H4 (cell line): Measurements from ENCODE around the gene USP43. TPM values are rescaled to one million over a fixed set of nuclear protein-coding genes. Genes with fewer than 3 reads are reported as not detected.
"Not testable (repeated sequence)": the region's sequence is repeated elsewhere in the genome, so short reads cannot be mapped to it uniquely, and the experiment has no call there.

Experiments used
- DNase-seq: peaks from one replicate; pipeline ENCODE4 v3.0.0-alpha.2; 2015; ENCODE audit warnings: low spot score
- total RNA-seq: library from RNA; depleted of rRNA; stranded (reverse); fragments of >200 nt; shearing (Covaris generic); gene quantifications from 2 replicates; pipeline ENCODE4 v1.2.3, GENCODE V29; 2014; rRNA removed

Gene USP43
- 0.56 TPM in 1 of 2 replicates, not detected in the other for total RNA-seq

- no peak for DNase-seq
Observed at GRCh38 chr17:9644910-9645751, at the start of gene USP43. TSS of gene USP43 (plus strand) at chr17:9645517. CDS start at chr17:9645633, 116 bp downstream.

- not testable (repeated sequence) for DNase-seq
Observed at GRCh38 chr17:9597638-9598037, 47.7 kb upstream of the USP43 start.

GRCh38 chr17:9598661-9599060 is 46.7 kb upstream of the USP43 start:
- no peak for DNase-seq

GRCh38 chr17:9604583-9604982 is 40.7 kb upstream of the USP43 start:
- not testable (repeated sequence) for DNase-seq

GRCh38 chr17:9606453-9606852 is 38.9 kb upstream of the USP43 start:
- DNase-seq: no peak

- DNase-seq: not testable (repeated sequence)
Observed at GRCh38 chr17:9607058-9607457, 38.3 kb upstream of the USP43 start.

GRCh38 chr17:9611557-9611956 is 33.8 kb upstream of the USP43 start:
- DNase-seq: no peak

GRCh38 chr17:9612006-9612405 is 33.3 kb upstream of the USP43 start:
- DNase-seq: no peak

- DNase-seq: no peak
Observed at GRCh38 chr17:9615486-9615885, 29.8 kb upstream of the USP43 start.

GRCh38 chr17:9622961-9623360 is 22.4 kb upstream of the USP43 start:
- DNase-seq: no peak

GRCh38 chr17:9628509-9628908 is 16.8 kb upstream of the USP43 start:
- DNase-seq: no peak

- DNase-seq: no peak
Observed at GRCh38 chr17:9632741-9633140, 12.6 kb upstream of the USP43 start.

GRCh38 chr17:9635340-9635739 is 10.0 kb upstream of the USP43 start:
- DNase-seq: no peak

- DNase-seq: no peak
Observed at GRCh38 chr17:9636501-9636900, 8.8 kb upstream of the USP43 start.

GRCh38 chr17:9640388-9640787 is 4.9 kb upstream of the USP43 start:
- DNase-seq: not testable (repeated sequence)

GRCh38 chr17:9643611-9644010 is 1.7 kb upstream of the USP43 start:
- DNase-seq: no peak

GRCh38 chr17:9645851-9646545 is 681 bp downstream of the USP43 start:
- DNase-seq: no peak

GRCh38 chr17:9646546-9646885 is 1.2 kb downstream of the USP43 start:
- DNase-seq: no peak

- no peak for DNase-seq
Observed at GRCh38 chr17:9647014-9647413, 1.7 kb downstream of the USP43 start.

GRCh38 chr17:9648521-9649110 is 3.3 kb downstream of the USP43 start:
- DNase-seq: no peak

GRCh38 chr17:9658593-9659211 is 13.4 kb downstream of the USP43 start:
- DNase-seq: peak; percentile 21

GRCh38 chr17:9661027-9661426 is 15.7 kb downstream of the USP43 start:
- no peak for DNase-seq
